Measurements from ENCODE around the gene CCDC51.

DNA sequence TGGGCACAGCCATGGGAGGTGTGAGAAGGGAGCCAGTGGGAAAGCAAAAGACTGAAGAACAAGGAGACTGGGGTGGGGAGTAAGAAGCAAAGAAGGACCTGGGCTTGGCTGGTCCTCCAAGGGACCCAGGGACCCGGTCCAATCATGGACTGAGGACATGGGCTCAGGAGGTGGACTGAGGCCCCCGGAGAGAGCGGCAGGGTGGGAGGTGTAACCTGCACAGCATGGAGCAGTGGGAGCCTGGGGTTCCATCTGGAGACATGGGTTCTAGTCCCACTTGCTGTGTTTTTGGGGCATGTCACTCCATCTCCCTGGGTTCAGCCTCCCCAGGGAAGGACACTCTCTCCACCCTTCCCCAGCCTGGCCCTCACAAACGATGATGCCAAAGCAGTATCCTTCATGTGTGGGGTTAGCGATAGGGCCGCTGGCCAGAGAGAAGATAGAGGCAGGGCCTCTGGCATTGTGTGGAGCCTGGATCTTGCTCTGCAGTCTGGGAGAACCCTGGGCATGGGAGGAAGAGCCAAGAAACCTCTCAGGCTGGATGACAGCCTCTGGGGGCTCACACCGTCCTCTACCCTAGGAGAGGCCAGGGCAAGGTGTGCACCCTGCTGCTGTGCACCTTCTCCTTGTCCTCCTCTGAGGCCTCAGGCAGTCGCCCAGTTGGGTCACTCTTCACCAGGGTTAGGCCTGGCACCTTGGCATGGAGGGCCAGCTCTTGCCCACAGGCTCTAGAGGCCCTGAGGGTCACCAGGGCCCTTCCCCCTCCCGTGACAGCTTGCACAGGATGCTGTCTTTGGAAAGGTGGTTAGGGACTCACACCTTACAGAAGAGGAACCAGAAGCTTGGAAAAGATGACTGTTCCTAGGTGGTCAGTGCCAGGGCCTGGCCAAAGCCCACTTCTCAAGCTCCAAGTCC is 41.9 kb downstream of the CCDC51 start:
- TF ChIP-seq, protein P1, sequence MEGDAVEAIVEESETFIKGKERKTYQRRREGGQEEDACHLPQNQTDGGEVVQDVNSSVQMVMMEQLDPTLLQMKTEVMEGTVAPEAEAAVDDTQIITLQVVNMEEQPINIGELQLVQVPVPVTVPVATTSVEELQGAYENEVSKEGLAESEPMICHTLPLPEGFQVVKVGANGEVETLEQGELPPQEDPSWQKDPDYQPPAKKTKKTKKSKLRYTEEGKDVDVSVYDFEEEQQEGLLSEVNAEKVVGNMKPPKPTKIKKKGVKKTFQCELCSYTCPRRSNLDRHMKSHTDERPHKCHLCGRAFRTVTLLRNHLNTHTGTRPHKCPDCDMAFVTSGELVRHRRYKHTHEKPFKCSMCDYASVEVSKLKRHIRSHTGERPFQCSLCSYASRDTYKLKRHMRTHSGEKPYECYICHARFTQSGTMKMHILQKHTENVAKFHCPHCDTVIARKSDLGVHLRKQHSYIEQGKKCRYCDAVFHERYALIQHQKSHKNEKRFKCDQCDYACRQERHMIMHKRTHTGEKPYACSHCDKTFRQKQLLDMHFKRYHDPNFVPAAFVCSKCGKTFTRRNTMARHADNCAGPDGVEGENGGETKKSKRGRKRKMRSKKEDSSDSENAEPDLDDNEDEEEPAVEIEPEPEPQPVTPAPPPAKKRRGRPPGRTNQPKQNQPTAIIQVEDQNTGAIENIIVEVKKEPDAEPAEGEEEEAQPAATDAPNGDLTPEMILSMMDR (IDR thresholded peaks at IDR 0.05 in 8 of 11, conservative IDR thresholded peaks at IDR 0.05 in 3 of 11), result no peak
- no peak for TF ChIP-seq POLR2A (IDR thresholded peaks at IDR 0.05)
